ENCODE measurements around the gene XAB2. TPM values are rescaled to one million over a fixed set of nuclear protein-coding genes. Genes with fewer than 3 reads are reported as not detected.

The XAB2 gene
- total RNA-seq, 4 donors from 2014 or later: 16.1 to 40.5 (median 30.9) TPM

DNA sequence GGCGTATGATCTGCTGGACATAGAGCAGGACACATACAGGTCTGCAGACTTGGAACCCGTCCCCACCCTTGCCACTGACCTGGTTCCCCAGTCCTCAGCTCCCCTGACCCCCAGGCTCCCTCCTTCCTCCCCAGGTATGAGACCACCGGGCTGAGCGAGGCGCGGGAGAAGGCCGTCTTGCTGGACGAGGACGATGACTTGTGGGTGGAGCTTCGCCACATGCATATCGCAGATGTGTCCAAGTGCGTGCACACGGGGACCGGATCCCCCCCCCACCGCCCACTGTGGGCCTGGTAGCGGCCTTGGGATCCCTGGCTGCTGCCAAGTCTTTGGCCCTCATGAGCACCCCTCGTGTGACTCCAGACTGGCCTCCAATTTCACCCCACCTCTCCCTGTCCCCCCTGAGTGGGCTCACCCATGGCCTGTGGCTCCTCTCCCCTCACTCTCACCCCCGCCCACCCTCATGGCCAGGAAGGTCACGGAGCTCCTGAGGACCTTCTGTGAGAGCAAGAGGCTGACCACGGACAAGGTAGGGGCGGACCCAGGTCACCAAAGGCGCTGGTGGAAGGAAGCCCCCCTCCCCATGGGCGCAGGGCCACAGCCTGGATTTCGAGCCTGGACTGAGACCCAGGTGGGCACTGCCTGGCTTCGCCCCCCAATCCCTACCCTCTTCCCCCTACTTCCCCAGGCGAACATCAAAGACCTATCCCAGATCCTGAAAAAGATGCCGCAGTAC is 13.1 kb upstream of the XAB2 start:
- TF ChIP-seq, protein P1, sequence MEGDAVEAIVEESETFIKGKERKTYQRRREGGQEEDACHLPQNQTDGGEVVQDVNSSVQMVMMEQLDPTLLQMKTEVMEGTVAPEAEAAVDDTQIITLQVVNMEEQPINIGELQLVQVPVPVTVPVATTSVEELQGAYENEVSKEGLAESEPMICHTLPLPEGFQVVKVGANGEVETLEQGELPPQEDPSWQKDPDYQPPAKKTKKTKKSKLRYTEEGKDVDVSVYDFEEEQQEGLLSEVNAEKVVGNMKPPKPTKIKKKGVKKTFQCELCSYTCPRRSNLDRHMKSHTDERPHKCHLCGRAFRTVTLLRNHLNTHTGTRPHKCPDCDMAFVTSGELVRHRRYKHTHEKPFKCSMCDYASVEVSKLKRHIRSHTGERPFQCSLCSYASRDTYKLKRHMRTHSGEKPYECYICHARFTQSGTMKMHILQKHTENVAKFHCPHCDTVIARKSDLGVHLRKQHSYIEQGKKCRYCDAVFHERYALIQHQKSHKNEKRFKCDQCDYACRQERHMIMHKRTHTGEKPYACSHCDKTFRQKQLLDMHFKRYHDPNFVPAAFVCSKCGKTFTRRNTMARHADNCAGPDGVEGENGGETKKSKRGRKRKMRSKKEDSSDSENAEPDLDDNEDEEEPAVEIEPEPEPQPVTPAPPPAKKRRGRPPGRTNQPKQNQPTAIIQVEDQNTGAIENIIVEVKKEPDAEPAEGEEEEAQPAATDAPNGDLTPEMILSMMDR (IDR thresholded peaks at IDR 0.05; ENCODE audit: low read depth): no peak

DNA sequence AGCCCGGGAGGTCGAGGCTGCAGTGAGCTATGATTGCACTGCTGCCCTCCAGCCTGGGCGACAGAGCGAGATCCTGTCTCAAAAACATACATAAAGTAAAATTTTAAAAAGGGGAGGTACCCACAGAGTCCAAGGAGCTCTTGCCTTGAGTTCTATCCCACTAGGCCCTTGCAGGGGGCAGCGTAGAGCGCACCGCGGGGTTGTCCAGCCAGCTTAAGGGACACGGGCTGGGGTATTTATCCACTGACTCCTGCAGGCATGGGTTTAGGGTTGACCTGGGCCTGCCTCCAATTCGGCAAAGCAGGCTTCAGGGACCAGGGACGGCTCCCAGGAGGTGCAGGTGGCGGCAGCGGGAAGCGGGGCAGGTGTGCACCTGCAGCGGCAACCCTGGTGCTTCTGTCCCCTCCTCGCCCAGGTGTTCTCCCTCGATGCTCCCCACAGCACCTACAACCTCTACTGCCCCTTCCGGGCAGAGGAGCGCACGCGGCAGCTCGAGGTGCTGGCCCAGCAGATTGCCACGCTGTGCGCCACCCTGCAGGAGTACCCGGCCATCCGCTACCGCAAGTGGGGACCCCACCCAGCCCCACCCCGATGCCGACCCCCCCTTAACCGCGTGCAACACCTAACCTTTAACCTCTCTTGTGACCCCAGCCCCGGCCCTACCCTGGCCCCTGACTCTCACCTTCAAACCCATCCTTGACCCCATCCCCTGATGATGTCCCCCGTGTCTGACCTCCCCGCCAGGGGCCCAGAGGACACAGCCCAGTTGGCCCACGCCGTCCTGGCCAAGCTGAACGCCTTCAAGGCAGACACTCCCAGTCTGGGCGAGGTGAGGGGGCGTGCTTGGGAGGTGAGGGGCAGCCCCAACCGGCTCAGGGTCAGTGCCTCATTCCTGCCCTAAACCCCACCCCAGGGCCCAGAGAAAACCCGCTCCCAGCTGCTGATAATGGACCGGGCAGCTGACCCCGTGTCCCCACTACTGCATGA is 12.2 kb upstream of the XAB2 start:
- TF ChIP-seq, protein P1 (IDR thresholded peaks at IDR 0.05; ENCODE audit: low read depth): no peak

DNA sequence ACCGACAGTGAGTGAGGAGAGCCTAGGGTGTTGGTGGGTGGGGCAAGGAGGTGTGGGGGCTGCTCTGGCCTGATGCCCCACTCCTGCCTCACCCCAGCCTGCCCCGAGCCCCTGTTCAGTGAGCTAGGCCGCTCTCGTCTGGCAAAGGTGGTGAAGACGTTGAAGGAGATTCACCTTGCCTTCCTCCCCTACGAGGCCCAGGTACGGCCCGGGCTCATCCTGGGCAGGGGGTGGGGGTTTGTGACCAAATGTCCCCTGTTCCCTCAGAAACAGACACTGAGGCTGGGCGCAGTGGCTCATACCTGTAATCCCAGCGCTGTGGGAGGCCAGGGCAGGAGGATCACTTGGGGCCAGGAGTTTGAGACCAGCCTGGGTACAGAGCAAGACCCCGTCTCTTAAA is 11.5 kb upstream of the XAB2 start:
- TF ChIP-seq, protein P1 (IDR thresholded peaks at IDR 0.05; ENCODE audit: low read depth): no peak

DNA sequence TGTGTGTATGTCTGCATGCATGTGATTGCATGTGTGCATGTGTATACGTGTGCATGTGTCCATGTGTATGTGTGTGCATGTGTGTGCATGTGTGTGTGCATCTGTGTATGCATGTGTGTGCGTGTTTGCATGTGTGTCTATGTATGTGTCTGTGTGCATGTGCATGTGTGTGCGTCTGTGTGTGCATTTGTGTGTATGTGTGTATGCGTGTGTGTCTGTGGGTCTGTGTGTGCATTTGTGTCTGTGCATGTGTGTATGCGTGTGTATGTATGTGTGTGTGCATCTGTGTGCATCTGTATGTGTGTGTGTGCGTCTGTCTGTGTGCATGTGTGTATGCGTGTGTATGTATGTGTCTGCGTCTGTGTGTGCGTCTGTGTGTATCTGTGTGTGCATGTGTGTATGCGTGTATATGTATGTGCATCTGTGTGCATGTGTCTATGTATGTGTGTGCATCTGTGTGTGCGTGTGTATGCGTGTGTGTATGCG is 10.6 kb upstream of the XAB2 start:
- TF ChIP-seq, protein P1 (IDR thresholded peaks at IDR 0.05; ENCODE audit: low read depth): no peak

DNA sequence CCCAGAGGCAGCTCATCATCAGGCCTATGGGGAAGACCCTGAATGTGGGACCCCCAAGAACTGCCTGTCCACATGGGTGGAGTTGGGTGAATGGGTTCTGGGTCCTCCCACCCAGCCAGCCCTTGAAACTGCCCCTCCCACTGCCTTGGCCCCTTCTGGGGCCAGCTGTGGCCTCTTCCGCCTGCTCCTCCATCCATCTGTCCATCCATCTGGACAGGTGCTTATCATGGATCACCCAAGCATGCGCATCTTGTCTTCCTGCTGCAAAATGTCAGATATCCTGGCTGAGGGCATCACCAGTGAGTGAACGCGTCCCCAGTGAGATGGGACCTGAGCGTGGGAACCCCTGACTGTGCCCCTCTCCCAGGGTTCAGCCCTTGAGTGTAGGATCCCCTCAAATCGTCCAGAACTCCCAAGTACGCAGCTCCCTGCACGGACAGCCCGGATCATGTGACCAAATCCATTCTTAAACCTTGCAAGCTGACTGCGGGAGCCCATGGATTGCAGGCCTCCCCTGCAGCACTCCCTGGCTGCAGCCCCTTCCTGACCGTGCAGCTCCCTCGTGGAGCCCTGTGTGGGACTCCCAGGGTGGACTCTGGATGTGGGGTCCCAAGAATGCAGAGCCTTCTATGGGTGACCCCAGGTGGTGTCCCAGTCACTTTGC is 9.6 kb upstream of the XAB2 start:
- TF ChIP-seq, protein P1 (IDR thresholded peaks at IDR 0.05; ENCODE audit: low read depth): no peak

DNA sequence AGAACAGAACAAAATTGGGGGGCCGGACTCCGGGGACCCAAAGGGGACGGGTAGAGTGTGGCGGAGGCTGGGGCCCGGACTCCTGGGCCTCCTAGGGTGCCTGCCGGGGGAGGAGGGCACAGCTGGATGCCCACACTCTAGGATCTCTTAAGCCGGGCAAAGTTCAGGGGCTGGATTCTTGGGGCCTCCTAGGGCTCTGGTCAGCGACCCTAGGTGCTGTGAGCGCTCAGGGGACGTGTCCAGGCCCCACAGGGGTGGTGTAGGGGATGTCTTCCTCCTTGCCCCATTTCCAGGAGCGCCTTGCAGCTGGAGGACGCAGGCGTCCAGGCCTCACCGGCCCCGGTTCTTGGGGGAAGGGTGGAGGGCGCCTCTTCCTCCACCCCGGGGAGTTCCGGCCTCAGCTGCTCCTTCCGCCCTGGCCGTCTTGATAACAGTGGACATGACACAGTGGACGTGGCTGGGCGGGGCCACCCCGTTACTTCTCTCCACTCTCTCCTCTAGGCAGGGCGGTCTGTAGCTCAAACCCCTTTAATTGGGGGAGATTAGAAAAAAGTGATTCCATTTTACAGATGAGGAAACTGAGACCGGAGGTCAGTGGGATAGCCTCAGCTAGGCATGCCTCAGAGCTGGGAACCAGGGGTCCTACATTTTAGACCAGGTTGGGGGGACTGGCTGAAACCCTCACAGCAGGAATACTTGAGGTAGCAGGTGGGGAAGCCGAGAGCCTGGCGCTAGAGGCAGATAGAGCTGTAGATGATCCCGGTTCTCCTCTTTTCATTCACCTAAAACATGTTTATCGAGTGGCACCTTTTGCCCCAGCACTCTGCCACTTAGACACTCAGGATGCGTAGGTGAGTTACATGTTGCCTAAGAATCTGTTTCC is 8.3 kb upstream of the XAB2 start:
- TF ChIP-seq, protein P1 (IDR thresholded peaks at IDR 0.05; ENCODE audit: low read depth): no peak
